ENCODE results near the gene KCNMA1. TPM values are rescaled to one million over a fixed set of nuclear protein-coding genes. Genes with fewer than 3 reads are reported as not detected.

The KCNMA1 gene
- total and polyA plus RNA-seq, 9 of the 15 experiments (the other 6 are each of a cell fraction or from before 2014, with no cell fraction given), result 0.01 to 0.95 (median 0.15) TPM; not detected in 4

DNA sequence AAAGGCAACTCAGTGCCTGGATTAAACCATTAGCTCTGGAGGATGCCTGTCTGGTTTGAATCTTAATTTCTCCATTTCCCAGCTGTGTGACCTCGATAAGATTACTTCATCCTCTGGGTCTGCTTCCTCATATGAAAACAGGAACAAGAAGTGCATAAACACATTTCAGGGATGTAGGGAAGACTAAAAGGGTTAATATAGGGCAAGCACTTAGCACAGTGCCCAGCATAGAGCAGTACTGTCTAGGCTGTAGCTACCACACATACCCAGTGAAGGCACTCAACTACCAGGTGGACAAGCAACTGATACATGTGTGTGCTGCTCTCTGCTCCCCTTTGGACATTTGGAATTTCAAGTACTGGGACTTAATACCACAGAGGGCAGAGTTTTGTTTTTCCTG lies 85.4 kb downstream of the KCNMA1 start (continued):
- no peak for TF ChIP-seq TCF15 (CRISPR knock-in tag; IDR thresholded peaks at IDR 0.05)
- no peak for TF ChIP-seq KLF1 (tag; IDR thresholded peaks at IDR 0.05)
- no peak for TF ChIP-seq NEUROD1 (IDR thresholded peaks at IDR 0.05; ENCODE audit: borderline replicate concordance, low read depth, low read length, partially characterized antibody)
- TF ChIP-seq TSHZ1 (CRISPR knock-in tag; IDR thresholded peaks at IDR 0.05), result no peak
- no peak for TF ChIP-seq IRF1 (CRISPR knock-in tag; IDR thresholded peaks at IDR 0.05; ENCODE audit: borderline replicate concordance)
- no peak for TF ChIP-seq RNF2 (IDR thresholded peaks at IDR 0.05)

- POLR2A ChIA-PET, result interaction anchor here (0.9 kb wide), 1 partner anchor 70 kb away, joined by 4 read pairs; no protein-coding TSS in a partner anchor
- TF ChIP-seq ZBTB7A (IDR thresholded peaks at IDR 0.05; ENCODE audit: borderline replicate concordance, control insufficient read depth, low read depth, low read length) (no peak), KDM4B (IDR thresholded peaks at IDR 0.05; ENCODE audit: borderline replicate concordance in 2 of 2, low read depth in 1 of 2) (no peak), ZNF184 (CRISPR knock-in tag; IDR thresholded peaks at IDR 0.05) (no peak), ARID1B (IDR thresholded peaks at IDR 0.05) (no peak), DPF2 (IDR thresholded peaks at IDR 0.05) (no peak), ZNF232 (CRISPR knock-in tag; IDR thresholded peaks at IDR 0.05) (no peak), PPARD (CRISPR knock-in tag; IDR thresholded peaks at IDR 0.05) (no peak), RNF2 (IDR thresholded peaks at IDR 0.05) (no peak)
- TF ChIP-seq, protein P1, sequence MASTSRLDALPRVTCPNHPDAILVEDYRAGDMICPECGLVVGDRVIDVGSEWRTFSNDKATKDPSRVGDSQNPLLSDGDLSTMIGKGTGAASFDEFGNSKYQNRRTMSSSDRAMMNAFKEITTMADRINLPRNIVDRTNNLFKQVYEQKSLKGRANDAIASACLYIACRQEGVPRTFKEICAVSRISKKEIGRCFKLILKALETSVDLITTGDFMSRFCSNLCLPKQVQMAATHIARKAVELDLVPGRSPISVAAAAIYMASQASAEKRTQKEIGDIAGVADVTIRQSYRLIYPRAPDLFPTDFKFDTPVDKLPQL (IDR thresholded peaks at IDR 0.05; ENCODE audit: extremely low read depth, insufficient read length), result no peak
- TF ChIP-seq, protein P2, sequence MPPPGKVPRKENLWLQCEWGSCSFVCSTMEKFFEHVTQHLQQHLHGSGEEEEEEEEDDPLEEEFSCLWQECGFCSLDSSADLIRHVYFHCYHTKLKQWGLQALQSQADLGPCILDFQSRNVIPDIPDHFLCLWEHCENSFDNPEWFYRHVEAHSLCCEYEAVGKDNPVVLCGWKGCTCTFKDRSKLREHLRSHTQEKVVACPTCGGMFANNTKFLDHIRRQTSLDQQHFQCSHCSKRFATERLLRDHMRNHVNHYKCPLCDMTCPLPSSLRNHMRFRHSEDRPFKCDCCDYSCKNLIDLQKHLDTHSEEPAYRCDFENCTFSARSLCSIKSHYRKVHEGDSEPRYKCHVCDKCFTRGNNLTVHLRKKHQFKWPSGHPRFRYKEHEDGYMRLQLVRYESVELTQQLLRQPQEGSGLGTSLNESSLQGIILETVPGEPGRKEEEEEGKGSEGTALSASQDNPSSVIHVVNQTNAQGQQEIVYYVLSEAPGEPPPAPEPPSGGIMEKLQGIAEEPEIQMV (tag; conservative IDR thresholded peaks at IDR 0.05; ENCODE audit: low read depth), result no peak
These were observed 87.2 kb downstream of the KCNMA1 start for GRCh38 chr10:77550378-77550777.

More at GRCh38 chr10:77550378-77550777, 87.2 kb downstream of the KCNMA1 start:
- intact Hi-C loops (cut with micrococcal nuclease) (no loop called here), in situ Hi-C loops (cut with MboI) (no loop called here)
- no peaks in the 10 kb centered on the region for H4K20me1 ChIP-seq (replicated peaks; ENCODE audit: control insufficient read depth, insufficient read depth, low read length)
- FAIRE-seq (no peak), DNase-seq (ENCODE audit: extremely low read depth in 1 of 4, low spot score in 3 of 4) (no peak), ATAC-seq (no peak)
- 3% methylated on average over 10 of the region's 10 CpGs for WGBS (ENCODE audit: insufficient coverage, low coverage, missing lambda C conversion rate)
- no peaks in the 10 kb centered on the region for H3K9me3 ChIP-seq (replicated peaks; ENCODE audit: control insufficient read depth, insufficient read depth, low read depth, low read length)
- no TSS peak for BruUV-seq (replicated peaks)
- H3K4me3 ChIP-seq, result no peak overlapping the region
- H3K4me1 ChIP-seq (replicated peaks in 1 of 2; ENCODE audit: control insufficient read depth in 2 of 2, insufficient read depth in 2 of 2, low read length in 2 of 2), result no peaks in the 10 kb centered on the region; a peak in 1 of 5 replicates
- H3K27ac ChIP-seq (ENCODE audit: extremely low read depth, low read depth, low read length), result no peak overlapping the region
- no peak overlapping the region for H3K9ac ChIP-seq (ENCODE audit: insufficient read depth in 1 of 2, low read depth in 2 of 2, low read length in 2 of 2)
- H3K79me2 ChIP-seq (ENCODE audit: control insufficient read depth, insufficient read depth, low read length), result no peaks in the 10 kb centered on the region
- no peaks in the 10 kb centered on the region for H3K9me1 ChIP-seq (ENCODE audit: control insufficient read depth, insufficient read depth, low read length)
- no peaks in the 10 kb centered on the region for H3K36me3 ChIP-seq (ENCODE audit: control insufficient read depth, insufficient read depth, low read length)
- H3K4me2 ChIP-seq (ENCODE audit: insufficient read depth, low read length), result no peak overlapping the region
- no peak overlapping the region for H2AFZ ChIP-seq (ENCODE audit: low read depth, low read length)
- CTCF ChIA-PET (ENCODE audit: low intra/inter-chr PET ratio), result no interaction called here
- H3K27me3 ChIP-seq (ENCODE audit: control insufficient read depth in 2 of 2, insufficient read depth in 2 of 2, low read length in 2 of 2), result peaks cover 0 to 10% of the 10 kb centered on the region in 2 experiments; a peak in 1 of 5 replicates
